H1 (cell line): ENCODE results near the gene ARHGAP22.

ENCODE experiments used
- CTCF ChIP-seq, 3 experiments: IDR thresholded peaks; 1 replicate in 2 of 3; 2 replicates in 1 of 3; pipeline versions ENCODE4 v1.5.1 to v1.6.1; 2011; ENCODE audit warnings: low read length in 3 of 3, mild to moderate bottlenecking in 3 of 3, inconsistent platforms in 2 of 3, low read depth in 1 of 3, moderate library complexity in 1 of 3; ENCODE audit not compliant: insufficient read depth in 1 of 3; ENCODE audit errors: control extremely low read depth in 1 of 3
- JUND ChIP-seq: IDR thresholded peaks from 2 replicates; pipeline ENCODE4 v1.6.1; 2011; ENCODE audit warnings: mild to moderate bottlenecking, improper control_type of control experiment, low read length
- MAX ChIP-seq: IDR thresholded peaks from 2 replicates; pipeline ENCODE4 v1.6.1; 2012; ENCODE audit warnings: inconsistent platforms
- POLR2A ChIP-seq, 2 experiments: IDR thresholded peaks; 1 replicate in 1 of 2; 2 replicates in 1 of 2; pipeline ENCODE4 v1.6.1; 2011; ENCODE audit warnings: low read depth in 2 of 2, low read length in 2 of 2, mild to moderate bottlenecking in 2 of 2; ENCODE audit errors: control extremely low read depth in 1 of 2
- POLR2AphosphoS5 ChIP-seq: IDR thresholded peaks from 2 replicates; pipeline ENCODE4 v1.6.1; 2011; ENCODE audit warnings: low read depth, low read length
- SUZ12 ChIP-seq: fragments of 200-600 bp; sonication (generic); IDR thresholded peaks from 2 replicates; pipeline ENCODE4 v1.6.1; 2012; ENCODE audit warnings: mild to moderate bottlenecking, inconsistent platforms, low read length, moderate library complexity, mixed read lengths

GRCh38 chr10:48448796-48449195, 156.1 kb downstream of the ARHGAP22 start:
- TF ChIP-seq SUZ12 (no peak), POLR2AphosphoS5 (no peak), CTCF (IDR thresholded peaks at IDR 0.05; ENCODE audit: control extremely low read depth in 1 of 3, insufficient read depth in 1 of 3, low read depth in 1 of 3, low read length in 3 of 3) (no peak), MAX (no peak), JUND (no peak), POLR2A (IDR thresholded peaks at IDR 0.05; ENCODE audit: control extremely low read depth in 1 of 2, low read depth in 2 of 2, low read length in 2 of 2) (no peak)
